IPS DF 6.9 (cell line): ENCODE data around the gene PIGX.

ENCODE experiments used
- DNase-seq: peaks from one replicate; pipeline ENCODE4 v3.0.0-alpha.2; 2013; ENCODE audit warnings: low read depth, low spot score
- H3K27ac ChIP-seq: one replicate; pipeline ENCODE4 v1.5.1; 2013; ENCODE audit warnings: low read length, control low read depth
- H3K27me3 ChIP-seq: 2 replicates; pipeline ENCODE4 v1.6.1; 2013; ENCODE audit warnings: mild to moderate bottlenecking, low read length; ENCODE audit not compliant: control insufficient read depth, insufficient read depth
- H3K36me3 ChIP-seq: 2 replicates; pipeline ENCODE4 v1.6.1; 2013; ENCODE audit warnings: low read length; ENCODE audit not compliant: control insufficient read depth, insufficient read depth
- H3K4me1 ChIP-seq: 2 replicates; pipeline ENCODE4 v1.6.1; 2013; ENCODE audit warnings: low read length; ENCODE audit not compliant: control insufficient read depth, insufficient read depth
- H3K4me3 ChIP-seq: 2 replicates; pipeline ENCODE4 v1.5.1; 2013; ENCODE audit warnings: mild to moderate bottlenecking, low read length
- H3K9me3 ChIP-seq: 2 replicates; pipeline ENCODE4 v1.6.1; 2013; ENCODE audit warnings: low read length, inconsistent platforms; ENCODE audit not compliant: control insufficient read depth, insufficient read depth
- WGBS: extraction: QIAGEN DNeasy Blood & Tissue Kit; methylation state at CpG from one replicate; pipeline ENCODE4 v1.1.7; 2013; ENCODE audit warnings: mixed read lengths, missing lambda C conversion rate; ENCODE audit not compliant: insufficient read length, insufficient coverage; 5-methylcytosine and 5-hydroxymethylcytosine counted together

The PIGX gene

GRCh38 chr3:196711838-196712513 lies at the start of gene PIGX, which contains the start of gene CEP19:
TSS of gene PIGX (plus strand) at chr3:196712377.
TSS of gene CEP19 (minus strand) at chr3:196712250. CDS start at chr3:196708657, 3,593 bp downstream.
- Histone ChIP-seq H3K27ac (no peak within 1 kb of the TSS), H3K4me1 (no peaks in the 10 kb centered on the region), H3K4me3 (peak within 1 kb of the TSS; percentile 97), H3K36me3 (no peaks in the 10 kb centered on the region), H3K9me3 (no peaks in the 10 kb centered on the region), H3K27me3 (no peaks in the 10 kb centered on the region)
- no CpG with 5 or more reads among the region's 68 CpGs for WGBS
- DNase-seq, result no peak

GRCh38 chr3:196662711-196663571 lies 49.2 kb upstream of the PIGX start:
- no peaks in the 10 kb centered on the region for H3K27me3 ChIP-seq
- H3K4me3 ChIP-seq, result no peak overlapping the region
- H3K4me1 ChIP-seq, result peaks cover 1% of the 10 kb centered on the region; the same call in 1 of the 2 replicates
- H3K9me3 ChIP-seq, result no peaks in the 10 kb centered on the region
- H3K27ac ChIP-seq, result no peak overlapping the region
- H3K36me3 ChIP-seq, result no peaks in the 10 kb centered on the region; the same call in 1 of the 2 replicates
- WGBS, result no CpG with 5 or more reads among the region's 15 CpGs
- no peak for DNase-seq

- Histone ChIP-seq H3K9me3 (no peaks in the 10 kb centered on the region), H3K27me3 (no peaks in the 10 kb centered on the region), H3K36me3 (no peaks in the 10 kb centered on the region), H3K27ac (no peak overlapping the region), H3K4me3 (no peak overlapping the region), H3K4me1 (0 out of 2 replicates have a peak, but pooled peaks cover 1% of the 10 kb centered on the region)
- WGBS, result no CpG with 5 or more reads among the region's 23 CpGs
- DNase-seq, result no peak
Measured at GRCh38 chr3:196666001-196666867, 45.9 kb upstream of the PIGX start.

GRCh38 chr3:196667056-196667825 lies 44.9 kb upstream of the PIGX start:
- DNase-seq, result no peak
- no peaks in the 10 kb centered on the region for H3K36me3 ChIP-seq
- WGBS, result no CpG with 5 or more reads among the region's 14 CpGs
- H3K4me3 ChIP-seq, result no peak overlapping the region
- H3K27ac ChIP-seq, result no peak overlapping the region
- no peaks in the 10 kb centered on the region for H3K9me3 ChIP-seq
- 0 out of 2 replicates have a peak, but pooled peaks cover 1% of the 10 kb centered on the region for H3K4me1 ChIP-seq
- no peaks in the 10 kb centered on the region for H3K27me3 ChIP-seq

GRCh38 chr3:196670339-196670738 lies 41.8 kb upstream of the PIGX start:
- Histone ChIP-seq H3K9me3 (no peaks in the 10 kb centered on the region), H3K27me3 (no peaks in the 10 kb centered on the region), H3K27ac (no peak overlapping the region), H3K4me1 (0 out of 2 replicates have a peak, but pooled peaks cover 1% of the 10 kb centered on the region), H3K4me3 (no peak overlapping the region), H3K36me3 (no peaks in the 10 kb centered on the region)
- no CpG with 5 or more reads among the region's 6 CpGs for WGBS
- no peak for DNase-seq

- no peaks in the 10 kb centered on the region for H3K9me3 ChIP-seq
- DNase-seq, result no peak
- no peaks in the 10 kb centered on the region for H3K4me1 ChIP-seq
- WGBS, result no CpG with 5 or more reads among the region's 3 CpGs
- H3K4me3 ChIP-seq, result no peak overlapping the region
- no peaks in the 10 kb centered on the region for H3K36me3 ChIP-seq
- no peaks in the 10 kb centered on the region for H3K27me3 ChIP-seq
- no peak overlapping the region for H3K27ac ChIP-seq
Measured at GRCh38 chr3:196673632-196674031, 38.5 kb upstream of the PIGX start.

GRCh38 chr3:196677353-196677752 lies 34.8 kb upstream of the PIGX start:
- no peak overlapping the region for H3K27ac ChIP-seq
- no peaks in the 10 kb centered on the region for H3K27me3 ChIP-seq
- DNase-seq, result no peak
- H3K4me1 ChIP-seq, result no peaks in the 10 kb centered on the region
- H3K9me3 ChIP-seq, result no peaks in the 10 kb centered on the region
- H3K36me3 ChIP-seq, result no peaks in the 10 kb centered on the region
- no CpG with 5 or more reads among the region's 1 CpG for WGBS
- H3K4me3 ChIP-seq, result no peak overlapping the region

- Histone ChIP-seq H3K9me3 (no peaks in the 10 kb centered on the region), H3K36me3 (no peaks in the 10 kb centered on the region), H3K27me3 (no peaks in the 10 kb centered on the region), H3K4me3 (no peak overlapping the region), H3K4me1 (no peaks in the 10 kb centered on the region), H3K27ac (no peak overlapping the region)
- no peak for DNase-seq
- no CpG with 5 or more reads among the region's 1 CpG for whole genome bisulfite sequencing
Measured at GRCh38 chr3:196677931-196678330, 34.2 kb upstream of the PIGX start.

GRCh38 chr3:196684548-196685407 lies 27.4 kb upstream of the PIGX start:
- no CpG with 5 or more reads among the region's 24 CpGs for WGBS

More at GRCh38 chr3:196684548-196685407, 27.4 kb upstream of the PIGX start:
- Histone ChIP-seq H3K27me3 (no peaks in the 10 kb centered on the region), H3K4me3 (no peak overlapping the region), H3K4me1 (0 out of 2 replicates have a peak, but pooled peaks cover 1% of the 10 kb centered on the region), H3K27ac (no peak overlapping the region), H3K36me3 (no peaks in the 10 kb centered on the region), H3K9me3 (no peaks in the 10 kb centered on the region)
- DNase-seq, result peak; percentile 31
